ENCODE results near the gene LRRC25.
"Not testable (repeated sequence)": the region's sequence is repeated elsewhere in the genome, so short reads cannot be mapped to it uniquely, and the experiment has no call there.

LRRC25 gene

GRCh38 chr19:18379803-18380747 lies 17.3 kb downstream of the LRRC25 start:
- DNase-seq (ENCODE audit: low spot score) = no peak

- no peak for DNase-seq (ENCODE audit: low spot score)
These were observed 20.4 kb downstream of the LRRC25 start for GRCh38 chr19:18377026-18377425.

- peak; percentile 91 for DNase-seq (ENCODE audit: low spot score)
These were observed 23.4 kb downstream of the LRRC25 start for GRCh38 chr19:18373892-18374629.

GRCh38 chr19:18373407-18373891 lies 24.0 kb downstream of the LRRC25 start:
- DNase-seq (ENCODE audit: low spot score) = no peak

- DNase-seq (ENCODE audit: low spot score) = no peak
These were observed 28.8 kb downstream of the LRRC25 start for GRCh38 chr19:18368504-18369222.

- no peak for DNase-seq (ENCODE audit: low spot score)
These were observed 31.4 kb downstream of the LRRC25 start for GRCh38 chr19:18366021-18366435.

GRCh38 chr19:18364826-18365528 lies 32.4 kb downstream of the LRRC25 start:
- DNase-seq (ENCODE audit: low spot score) = peak; percentile 64

GRCh38 chr19:18364277-18364825 lies 33.1 kb downstream of the LRRC25 start:
- not testable (repeated sequence) for DNase-seq (ENCODE audit: low spot score)

- no peak for DNase-seq (ENCODE audit: low spot score)
These were observed 33.6 kb downstream of the LRRC25 start for GRCh38 chr19:18363787-18364186.

GRCh38 chr19:18362934-18363542 lies 34.4 kb downstream of the LRRC25 start:
- no peak for DNase-seq (ENCODE audit: low spot score)

- DNase-seq (ENCODE audit: low spot score) = no peak
These were observed 35.8 kb downstream of the LRRC25 start for GRCh38 chr19:18361646-18362045.

GRCh38 chr19:18357041-18357440 lies 40.4 kb downstream of the LRRC25 start:
- no peak for DNase-seq (ENCODE audit: low spot score)

- DNase-seq (ENCODE audit: low spot score) = not testable (repeated sequence)
These were observed 42.7 kb downstream of the LRRC25 start for GRCh38 chr19:18354743-18355142.

GRCh38 chr19:18353378-18354005 lies 43.9 kb downstream of the LRRC25 start:
- no peak for DNase-seq (ENCODE audit: low spot score)

GRCh38 chr19:18351544-18351943 lies 45.9 kb downstream of the LRRC25 start:
- DNase-seq (ENCODE audit: low spot score) = no peak

GRCh38 chr19:18350490-18350889 lies 46.9 kb downstream of the LRRC25 start:
- no peak for DNase-seq (ENCODE audit: low spot score)

GRCh38 chr19:18349524-18350128 lies 47.8 kb downstream of the LRRC25 start:
- DNase-seq (ENCODE audit: low spot score) = peak; percentile 72

- not testable (repeated sequence) for DNase-seq (ENCODE audit: low spot score)
These were observed 48.5 kb downstream of the LRRC25 start for GRCh38 chr19:18348818-18349339.

- no peak for DNase-seq (ENCODE audit: low spot score)
These were observed 49.3 kb downstream of the LRRC25 start for GRCh38 chr19:18348171-18348570.

- DNase-seq (ENCODE audit: low spot score) = peak; percentile 47
These were observed 51.3 kb downstream of the LRRC25 start for GRCh38 chr19:18346091-18346490.

Measured in iPS-NIHi11 (cell line).